GM19372 (cell line): ENCODE data around the gene NAPB.
A peak's percentile ranks its signal among the peaks of the same experiment; 100 is the strongest.

Source experiments
- ATAC-seq: cut with Tn5 transposase; IDR thresholded peaks from one replicate; pipeline ENCODE4 v1.9.1; 2021; ENCODE audit warnings: mild to moderate bottlenecking, low read depth, moderate library complexity; ENCODE audit not compliant: unreplicated experiment

NAPB gene

GRCh38 chr20:23407781-23408464 is 13.4 kb downstream of the NAPB start:
- peak; percentile 93 for ATAC-seq

GRCh38 chr20:23406880-23407279 is 14.4 kb downstream of the NAPB start:
- ATAC-seq: no peak

- no peak for ATAC-seq
Measured at GRCh38 chr20:23404196-23404595, 17.1 kb downstream of the NAPB start.

- ATAC-seq: no peak
Measured at GRCh38 chr20:23403751-23404150, 17.5 kb downstream of the NAPB start.

GRCh38 chr20:23401051-23401450 is 20.2 kb downstream of the NAPB start:
- ATAC-seq: no peak

GRCh38 chr20:23399568-23400241 is 21.6 kb downstream of the NAPB start:
- no peak for ATAC-seq

GRCh38 chr20:23397961-23398360 is 23.3 kb downstream of the NAPB start:
- ATAC-seq: no peak

GRCh38 chr20:23396950-23397627 is 24.2 kb downstream of the NAPB start:
- ATAC-seq: no peak

- ATAC-seq: no peak
Measured at GRCh38 chr20:23393996-23394775, 27.1 kb downstream of the NAPB start.

GRCh38 chr20:23391707-23392310 is 29.5 kb downstream of the NAPB start:
- no peak for ATAC-seq

- ATAC-seq: no peak
Measured at GRCh38 chr20:23390091-23390774, 31.1 kb downstream of the NAPB start.

- ATAC-seq: no peak
Measured at GRCh38 chr20:23387118-23387443, 34.2 kb downstream of the NAPB start.

GRCh38 chr20:23386304-23387117 is 34.8 kb downstream of the NAPB start:
- ATAC-seq: no peak

GRCh38 chr20:23381876-23382275 is 39.4 kb downstream of the NAPB start:
- ATAC-seq: no peak

GRCh38 chr20:23379772-23380171 is 41.5 kb downstream of the NAPB start:
- no peak for ATAC-seq

- ATAC-seq: no peak
Measured at GRCh38 chr20:23375827-23376226, 45.5 kb downstream of the NAPB start.

GRCh38 chr20:23374441-23374840 is 46.8 kb downstream of the NAPB start:
- no peak for ATAC-seq

- no peak for ATAC-seq
Measured at GRCh38 chr20:23371496-23371895, 49.8 kb downstream of the NAPB start.

GRCh38 chr20:23370873-23371272 is 50.4 kb downstream of the NAPB start:
- ATAC-seq: no peak
